Islet of Langerhans (tissue), 1 donor: ENCODE results near the gene EXOC4.
"Not testable (repeated sequence)": the region's sequence is repeated elsewhere in the genome, so short reads cannot be mapped to it uniquely, and the experiment has no call there.

Experiments
- FAIRE-seq: peaks from one replicate; lab custom pipeline; 2011; peaks lifted over from hg19 to GRCh38; lab: Jason Lieb, UNC

EXOC4 gene

DNA sequence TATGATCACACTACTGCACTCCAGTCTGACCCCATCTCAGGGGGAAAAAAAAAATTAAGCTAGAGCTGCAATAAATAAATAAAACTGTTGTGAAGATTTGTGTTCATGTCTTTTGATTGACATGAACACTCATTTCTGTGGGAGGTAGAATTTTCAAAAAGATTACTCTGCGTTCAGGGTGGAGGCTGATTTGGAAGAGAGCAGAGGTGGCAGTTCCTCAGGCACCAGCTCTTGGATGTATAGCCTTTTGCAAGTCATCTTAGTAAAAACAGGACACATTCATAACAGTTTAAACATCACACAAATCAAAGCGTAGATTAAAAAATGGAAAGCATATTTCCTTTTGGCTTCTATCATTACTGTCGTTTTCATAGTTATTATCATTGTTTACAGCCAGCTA lies 630.7 kb downstream of the EXOC4 start:
- FAIRE-seq, result no peak

GRCh38 chr7:133885213-133885612 lies 632.3 kb downstream of the EXOC4 start:
- FAIRE-seq, result no peak

GRCh38 chr7:133886086-133886485 lies 633.2 kb downstream of the EXOC4 start:
- no peak for FAIRE-seq

DNA sequence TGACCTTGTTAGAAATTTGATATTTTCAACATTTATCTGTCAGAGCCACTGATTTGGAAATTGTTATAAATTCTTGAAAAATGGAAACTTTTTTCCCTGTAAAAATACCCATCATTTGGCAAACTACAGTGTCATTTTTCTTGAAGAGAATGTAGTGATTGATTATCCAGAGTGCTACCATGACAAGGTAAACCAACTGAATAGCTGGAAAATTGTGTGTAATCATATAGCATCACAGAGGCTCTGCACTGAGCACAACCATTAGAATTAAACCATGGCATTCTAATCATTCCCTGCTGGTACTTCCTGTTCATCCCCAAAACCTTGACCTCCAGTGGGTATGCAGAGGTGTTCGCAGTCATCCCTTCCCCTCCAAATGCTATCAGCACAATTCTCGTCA lies 633.9 kb downstream of the EXOC4 start:
- FAIRE-seq, result no peak

DNA sequence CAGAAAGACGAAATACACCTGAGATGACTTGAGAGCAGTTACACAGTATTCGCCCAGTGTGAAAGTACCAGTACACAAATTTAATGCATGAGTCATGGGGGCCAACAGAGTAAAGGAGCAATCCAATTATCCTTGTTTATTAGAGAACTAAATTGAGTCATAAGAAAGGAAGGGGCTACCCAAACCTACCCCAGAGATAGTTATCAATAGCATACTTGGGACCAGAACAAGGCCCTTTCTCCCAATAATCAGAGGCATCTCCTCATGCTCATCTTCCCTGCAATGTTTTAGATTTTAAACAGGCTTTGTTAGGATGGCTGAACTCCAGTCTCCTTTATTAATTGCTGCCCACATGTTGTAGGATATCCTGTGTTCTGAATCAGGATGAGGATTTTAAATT lies 634.6 kb downstream of the EXOC4 start:
- no peak for FAIRE-seq

- FAIRE-seq, result no peak
Observed at GRCh38 chr7:133888061-133888930, 635.4 kb downstream of the EXOC4 start.

DNA sequence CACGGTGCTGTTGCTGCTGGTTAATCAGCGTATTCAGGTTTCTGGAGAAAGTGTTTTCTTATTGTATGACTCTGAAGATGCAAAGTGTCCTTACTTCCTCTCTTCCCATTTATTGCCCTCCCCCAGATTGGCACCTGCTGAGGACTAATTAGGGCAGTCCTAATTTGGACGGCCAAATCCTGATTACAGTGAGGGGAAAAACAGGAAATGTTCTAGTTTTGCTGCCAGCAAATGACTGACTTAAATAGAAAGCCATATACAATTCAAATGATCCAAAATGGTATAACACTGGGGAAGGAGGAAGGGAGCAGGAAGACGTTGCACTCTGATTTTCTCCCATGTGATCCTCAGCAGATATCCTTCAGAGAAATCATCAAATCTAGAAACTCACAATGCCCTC lies 651.9 kb downstream of the EXOC4 start:
- no peak for FAIRE-seq

DNA sequence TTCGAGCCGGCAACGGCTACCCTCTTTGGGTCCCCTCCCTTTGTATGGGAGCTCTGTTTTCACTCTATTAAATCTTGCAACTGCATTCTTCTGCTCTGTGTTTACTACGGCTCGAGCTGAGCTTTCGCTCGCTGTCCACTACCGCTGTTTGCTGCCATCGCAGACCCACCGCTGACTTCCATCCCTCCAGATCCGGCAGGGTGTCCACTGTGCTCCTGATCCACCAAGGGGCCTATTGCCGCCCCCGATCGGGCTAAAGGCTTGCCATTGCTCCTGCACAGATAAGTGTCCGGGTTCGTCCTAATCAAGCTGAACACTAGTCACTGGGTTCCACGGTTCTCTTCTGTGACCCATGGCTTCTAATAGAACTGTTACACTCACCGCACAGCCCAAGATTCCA lies 653.7 kb downstream of the EXOC4 start:
- not testable (repeated sequence) for FAIRE-seq

DNA sequence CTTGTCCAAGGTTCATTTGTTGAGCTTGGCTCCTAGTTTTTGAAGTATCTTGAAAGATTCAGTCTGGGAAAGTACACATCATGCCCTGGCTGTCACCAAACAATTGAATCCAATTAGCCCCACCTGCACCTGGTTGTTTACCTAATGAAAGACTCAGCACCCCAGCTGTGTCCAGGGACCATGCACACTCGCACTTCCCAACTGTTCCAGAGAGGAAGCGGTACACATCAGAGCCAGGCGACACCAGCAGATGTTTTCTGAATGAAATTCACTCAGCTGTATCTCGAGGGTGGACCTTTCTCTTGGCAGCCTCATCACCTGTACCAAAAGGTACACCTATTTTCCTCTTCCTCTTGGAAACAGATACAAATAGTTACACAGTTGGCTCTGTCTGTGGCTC lies 657.9 kb downstream of the EXOC4 start:
- FAIRE-seq, result no peak

DNA sequence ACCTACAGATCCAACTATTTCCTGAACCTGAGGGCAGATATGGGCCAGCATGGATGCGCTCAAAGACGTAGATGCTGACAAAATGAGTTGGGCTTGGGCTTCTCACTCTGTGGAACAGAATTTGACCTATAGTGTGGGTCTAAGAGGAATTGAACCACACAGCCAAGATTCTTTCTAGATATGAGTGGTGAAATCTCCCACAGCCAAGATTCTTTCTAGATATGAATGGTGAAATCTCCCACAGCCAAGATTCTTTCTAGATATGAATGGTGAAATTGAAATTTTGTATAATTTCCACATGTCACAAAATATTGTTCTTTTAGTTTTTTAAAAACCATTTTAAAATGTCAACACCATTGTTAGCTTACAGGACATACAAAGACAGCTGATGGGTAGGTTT lies 658.8 kb downstream of the EXOC4 start:
- no peak for FAIRE-seq

GRCh38 chr7:133912916-133913697 lies 660.2 kb downstream of the EXOC4 start:
- no peak for FAIRE-seq

DNA sequence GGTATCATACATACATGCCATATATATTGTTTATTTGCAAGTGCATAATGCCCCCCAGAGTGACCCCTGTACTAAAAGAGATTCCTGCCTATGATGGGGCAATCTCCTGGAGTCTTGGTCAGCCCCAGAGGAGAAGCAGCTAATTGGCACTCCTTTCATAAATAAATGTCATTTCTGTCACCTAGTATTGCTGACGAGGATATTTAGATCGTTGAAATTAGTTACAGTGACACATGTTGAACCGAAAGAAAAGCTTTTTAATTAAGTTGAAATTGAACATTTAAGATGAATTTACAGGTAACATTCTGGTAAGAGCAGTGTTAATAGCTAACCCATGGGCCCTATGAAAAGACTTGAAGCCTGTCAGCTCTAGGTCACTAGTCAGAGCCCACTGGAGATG lies 663.7 kb downstream of the EXOC4 start:
- no peak for FAIRE-seq

DNA sequence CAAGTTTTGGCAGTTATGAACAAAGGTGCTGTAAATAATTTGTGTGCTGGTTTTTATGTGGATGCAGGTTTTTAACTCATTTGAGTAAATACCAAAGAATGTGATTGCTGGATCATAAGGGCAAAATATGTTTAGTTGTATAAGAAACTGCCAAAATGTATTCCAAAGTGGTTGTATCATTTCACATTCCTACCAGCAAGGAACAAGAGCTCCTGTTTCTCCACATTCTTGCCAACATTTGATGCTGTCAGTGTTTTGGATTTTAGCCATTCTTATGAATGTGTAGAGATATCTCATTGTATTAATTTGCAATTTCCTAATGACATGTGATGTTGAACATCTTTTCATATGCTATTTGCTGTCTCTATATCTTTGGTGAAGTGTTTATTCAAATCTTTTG lies 666.9 kb downstream of the EXOC4 start:
- FAIRE-seq, result no peak

GRCh38 chr7:133921635-133922182 lies 668.8 kb downstream of the EXOC4 start:
- no peak for FAIRE-seq

- no peak for FAIRE-seq
Observed at GRCh38 chr7:133923974-133924373, 671.1 kb downstream of the EXOC4 start.

- FAIRE-seq, result no peak
Observed at GRCh38 chr7:133931053-133931452, 678.2 kb downstream of the EXOC4 start.

DNA sequence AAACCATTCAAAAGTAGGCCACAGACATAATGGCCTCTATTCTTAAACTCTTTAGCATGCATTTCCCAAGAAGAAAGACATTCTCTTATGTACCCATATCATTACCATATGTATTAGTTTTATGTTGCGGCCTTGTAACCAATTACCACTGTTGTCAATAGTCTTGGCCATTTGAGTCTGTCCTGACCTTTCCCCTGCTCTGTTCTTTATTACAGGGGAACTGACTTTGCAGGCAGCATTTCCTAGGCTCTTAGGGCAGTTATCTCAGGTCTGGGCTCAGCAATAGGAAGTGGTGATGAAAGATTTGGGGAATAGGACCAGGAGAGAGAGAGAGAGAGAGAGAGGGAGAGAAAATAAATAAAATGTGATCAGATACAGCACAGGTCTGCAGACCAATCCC lies 679.7 kb downstream of the EXOC4 start:
- FAIRE-seq, result no peak

- no peak for FAIRE-seq
Observed at GRCh38 chr7:133934262-133934976, 681.5 kb downstream of the EXOC4 start.

DNA sequence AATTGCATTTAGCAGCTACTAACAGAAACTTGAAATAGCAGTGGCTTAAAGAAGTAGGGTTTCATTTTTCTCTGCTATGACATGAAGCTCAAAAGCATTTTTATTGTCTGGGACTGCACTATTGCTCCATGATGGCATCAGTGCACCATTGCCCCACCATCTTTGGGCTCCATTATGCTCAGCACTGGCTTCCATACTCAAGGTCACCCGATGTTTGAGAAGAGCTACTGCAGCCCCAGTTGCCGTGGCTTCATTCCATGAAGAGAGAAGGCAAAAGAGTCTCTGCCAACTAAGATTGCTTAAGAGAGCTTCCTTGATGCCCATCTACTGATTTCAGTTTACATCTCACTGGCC lies 682.1 kb downstream of the EXOC4 start:
- FAIRE-seq, result no peak

DNA sequence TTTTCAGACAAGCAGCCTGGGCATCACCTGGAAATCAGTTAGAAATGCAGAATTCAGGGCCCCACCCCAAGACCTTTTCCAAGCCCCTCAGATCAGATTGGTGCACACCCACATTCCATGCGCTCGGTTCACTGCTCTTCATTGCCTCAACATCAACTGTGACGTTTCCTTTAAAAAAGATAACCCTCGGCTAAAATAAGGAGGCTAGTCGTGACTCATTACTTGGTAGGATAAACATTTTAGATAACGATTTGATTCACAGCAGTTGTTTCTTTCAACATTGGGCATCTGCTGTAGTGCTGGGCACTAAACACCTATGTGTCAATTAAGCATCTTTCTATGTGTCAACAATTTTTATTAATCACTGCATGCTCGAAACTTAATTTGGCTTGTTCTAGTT lies 683.2 kb downstream of the EXOC4 start:
- FAIRE-seq, result peak; percentile 36

DNA sequence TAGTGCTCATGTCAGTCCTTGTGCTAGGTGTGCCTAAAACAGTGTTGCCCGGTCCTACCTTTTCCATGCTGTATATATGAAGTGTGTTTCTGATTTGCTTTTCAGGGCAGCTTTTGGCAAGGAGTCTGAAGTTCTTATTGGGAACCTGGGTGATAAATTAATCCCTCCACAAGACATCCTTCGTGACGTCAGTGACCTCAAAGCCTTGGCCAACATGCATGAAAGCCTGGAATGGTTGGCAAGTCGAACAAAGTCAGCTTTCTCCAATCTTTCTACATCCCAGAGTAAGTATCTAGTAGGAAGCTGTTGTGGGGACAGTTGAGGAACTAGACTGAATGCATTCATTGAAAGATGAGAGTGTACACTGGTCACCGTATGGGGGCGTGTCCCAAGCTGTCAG lies 684.9 kb downstream of the EXOC4 start:
- no peak for FAIRE-seq

GRCh38 chr7:133940368-133940767 lies 687.5 kb downstream of the EXOC4 start:
- no peak for FAIRE-seq

GRCh38 chr7:133941496-133941895 lies 688.6 kb downstream of the EXOC4 start:
- FAIRE-seq, result no peak
